ENCODE data around the gene SLC22A4.

GRCh38 chr5:132358775-132359174 is 64.6 kb downstream of the SLC22A4 start:
- TF ChIP-seq YY1 (IDR thresholded peaks at IDR 0.05) (no peak), JUND (IDR thresholded peaks at IDR 0.05) (no peak), RAD21 (IDR thresholded peaks at IDR 0.05) (no peak), CTCF (IDR thresholded peaks at IDR 0.05; ENCODE audit: low read depth, low read length, missing input control) (no peak), REST (IDR thresholded peaks at IDR 0.05) (no peak), TAF1 (conservative IDR thresholded peaks at IDR 0.05) (no peak), EGR1 (IDR thresholded peaks at IDR 0.05; ENCODE audit: low read depth in 2 of 2) (no peak), GABPA (IDR thresholded peaks at IDR 0.05 in 1 of 2, conservative IDR thresholded peaks at IDR 0.05 in 1 of 2) (no peak), ATF3 (IDR thresholded peaks at IDR 0.05) (no peak), MAX (IDR thresholded peaks at IDR 0.05) (no peak)
